Endothelial cell of umbilical vein (primary cell): ENCODE data around the gene ZNF423. TPM values are rescaled to one million over a fixed set of nuclear protein-coding genes. Genes with fewer than 3 reads are reported as not detected.

Source experiments
- BruUV-seq: library from RNA; stranded (reverse); fragments of 400-500 nt; replicated peaks from 2 replicates; lab custom pipeline; 2021; lab: Mats Ljungman, UMichigan
- CTCF ChIA-PET: fragments of 300-600, 350-600 bp; sonication (Branson Sonifier 250); formaldehyde crosslinking; loops from one replicate; lab custom pipeline; 2021; ENCODE audit warnings: antibody characterized with exemption, inconsistent platforms; lab: Charles Lee
- POLR2A ChIA-PET: fragments of 300-600, 350-600 bp; sonication (Branson Sonifier 250); formaldehyde crosslinking; loops from one replicate; lab custom pipeline; 2021; ENCODE audit warnings: antibody characterized with exemption, inconsistent platforms; lab: Charles Lee
- DNase-seq: peaks from one replicate; pipeline ENCODE4 v3.0.0-alpha.2; 2011; ENCODE audit warnings: low read depth, low spot score
- FAIRE-seq: peaks from 2 replicates; lab custom pipeline; 2011; peaks lifted over from hg19 to GRCh38; lab: Jason Lieb, UNC
- H2AFZ ChIP-seq: 2 replicates; pipeline ENCODE4 v1.6.0; 2012; ENCODE audit warnings: low read depth, low read length, control low read depth, inconsistent platforms
- H3K27ac ChIP-seq: 2 replicates; pipeline ENCODE4 v1.5.1; 2011; ENCODE audit warnings: low read depth, mild to moderate bottlenecking, control low read depth, low read length, moderate library complexity; ENCODE audit not compliant: insufficient read depth
- H3K27me3 ChIP-seq, 2 experiments: 2 replicates each; pipeline versions ENCODE4 v1.6.0 to v1.6.1; 2011; ENCODE audit warnings: low read length in 2 of 2, mixed read lengths in 1 of 2; ENCODE audit not compliant: control insufficient read depth in 2 of 2, insufficient read depth in 2 of 2
- H3K36me3 ChIP-seq, 2 experiments: 2 replicates in 1 of 2; 3 replicates in 1 of 2; pipeline ENCODE4 v1.5.1; 2011; ENCODE audit warnings: low read length in 2 of 2, mild to moderate bottlenecking in 1 of 2, moderate library complexity in 1 of 2; ENCODE audit not compliant: control insufficient read depth in 2 of 2, insufficient read depth in 2 of 2; ENCODE audit errors: extremely low read depth in 1 of 2
- H3K4me1 ChIP-seq: 3 replicates; pipeline ENCODE4 v1.5.1; 2011; ENCODE audit warnings: mild to moderate bottlenecking, low read length; ENCODE audit not compliant: control insufficient read depth, insufficient read depth; ENCODE audit errors: extremely low read depth
- H3K4me2 ChIP-seq: 2 replicates; pipeline ENCODE4 v1.6.1; 2011; ENCODE audit warnings: low read length, control low read depth, mixed read lengths; ENCODE audit not compliant: insufficient read depth
- H3K4me3 ChIP-seq, 3 experiments: fragments of 200-600 bp in 1 of 3; sonication (generic), shearing (Covaris generic) in 1 of 3; replicated peaks in 1 of 3; 2 replicates each; pipeline ENCODE4 v1.5.1; 2011 to 2016; ENCODE audit warnings: control low read depth in 3 of 3, low read length in 3 of 3, mild to moderate bottlenecking in 2 of 3, inconsistent platforms in 1 of 3, low read depth in 1 of 3, moderate library complexity in 1 of 3; ENCODE audit not compliant: insufficient read depth in 1 of 3
- H3K79me2 ChIP-seq: 2 replicates; pipeline ENCODE4 v1.6.0; 2012; ENCODE audit warnings: low read length, inconsistent platforms; ENCODE audit not compliant: control insufficient read depth, insufficient read depth
- H3K9ac ChIP-seq: replicated peaks from 2 replicates; pipeline ENCODE3; 2011; ENCODE audit warnings: low read length, control low read depth; ENCODE audit not compliant: insufficient read depth; ENCODE audit errors: extremely low read depth
- H3K9me1 ChIP-seq: replicated peaks from 3 replicates; pipeline ENCODE4 v1.6.0; 2011; ENCODE audit warnings: mild to moderate bottlenecking, low read length; ENCODE audit not compliant: control insufficient read depth, insufficient read depth; ENCODE audit errors: extremely low read depth
- H3K9me3 ChIP-seq: replicated peaks from 2 replicates; pipeline ENCODE4 v1.5.1; 2012; ENCODE audit warnings: low read length, inconsistent platforms; ENCODE audit not compliant: control insufficient read depth, insufficient read depth
- H4K20me1 ChIP-seq: replicated peaks from 2 replicates; pipeline ENCODE3; 2011; ENCODE audit warnings: mild to moderate bottlenecking, low read length; ENCODE audit not compliant: control insufficient read depth, insufficient read depth; ENCODE audit errors: extremely low read depth
- CTCF ChIP-seq, 2 donors: IDR thresholded peaks; 1 replicate in 1 of 2; 2 replicates in 1 of 2; pipeline ENCODE4 v1.5.1; 2011; ENCODE audit warnings: low read length in 2 of 2, mild to moderate bottlenecking in 2 of 2, moderate library complexity in 2 of 2, control low read depth in 1 of 2, inconsistent platforms in 1 of 2, low read depth in 1 of 2; ENCODE audit not compliant: insufficient read depth in 1 of 2; ENCODE audit errors: extremely low read depth in 1 of 2
- EZH2 ChIP-seq: IDR thresholded peaks from 2 replicates; pipeline ENCODE4 v1.6.1; 2012; ENCODE audit warnings: borderline replicate concordance, low read depth, mild to moderate bottlenecking, moderate library complexity, low read length, inconsistent platforms; ENCODE audit not compliant: severe bottlenecking
- FOS ChIP-seq: IDR thresholded peaks from 2 replicates; pipeline ENCODE4 v1.6.1; 2011; ENCODE audit warnings: mild to moderate bottlenecking, low read length, moderate library complexity, borderline replicate concordance; ENCODE audit not compliant: insufficient read depth
- GATA2 ChIP-seq: IDR thresholded peaks from 2 replicates; pipeline ENCODE4 v1.7.0; 2011; ENCODE audit warnings: low read depth, mild to moderate bottlenecking, moderate library complexity, mixed read lengths, low read length; ENCODE audit not compliant: insufficient read length, insufficient read depth
- JUN ChIP-seq: IDR thresholded peaks from 2 replicates; pipeline ENCODE4 v1.6.1; 2011; ENCODE audit warnings: borderline replicate concordance, low read depth; ENCODE audit not compliant: insufficient read length, insufficient read depth
- MAX ChIP-seq: IDR thresholded peaks from 2 replicates; pipeline ENCODE4 v1.6.1; 2011; ENCODE audit not compliant: insufficient read depth, insufficient read length
- MYC ChIP-seq: IDR thresholded peaks from one replicate; pipeline ENCODE4 v1.6.1; 2011; ENCODE audit warnings: mild to moderate bottlenecking, low read depth, low read length
- POLR2A ChIP-seq: IDR thresholded peaks from 2 replicates; pipeline ENCODE4 v1.6.1; 2012; ENCODE audit warnings: low read depth, mild to moderate bottlenecking, control low read depth, low read length
- POLR2AphosphoS5 ChIP-seq: IDR thresholded peaks from 2 replicates; pipeline ENCODE4 v1.6.1; 2012; ENCODE audit warnings: low read depth, mild to moderate bottlenecking, control low read depth, low read length, moderate library complexity; ENCODE audit not compliant: insufficient read depth
- dilution Hi-C: fragments of 300-500 bp; cut with MboI; formaldehyde crosslinking; loops from one replicate; pipeline ENCODE4 v1.15.0; 2019; ENCODE audit warnings: low sequenced_read_pairs; ENCODE audit not compliant: extremely low pct_ligation_motif_present
- intact Hi-C: fragments of 100-400 bp; cut with micrococcal nuclease; formaldehyde crosslinking; loops from one replicate; pipeline ENCODE4 v1.10.0; 2022
- polyA plus RNA-seq, 4 experiments: library from polyadenylated mRNA; depleted of rRNA in 3 of 4; stranded (reverse) in 3 of 4; unstranded in 1 of 4; fragments of >200 nt; gene quantifications; 2 replicates each; pipeline versions ENCODE4 v1.2.1 to v1.2.3, GENCODE V29; 2011 to 2012; ENCODE audit warnings: missing spikeins in 1 of 4
- total RNA-seq: library from RNA; stranded (reverse); gene quantifications from 2 replicates; pipeline ENCODE4 v1.2.3, GENCODE V29; 2021

ZNF423 gene
- total and polyA plus RNA-seq, 2 donors (not counting 3 experiments of a cell fraction or from before 2014, with no cell fraction given), result 2.2 to 8.1 TPM

- peaks cover 25% of the 10 kb centered on the region for H3K4me1 ChIP-seq
- intact Hi-C loops (no loop called here), dilution Hi-C loops (no loop called here)
- no peaks in the 10 kb centered on the region for H3K36me3 ChIP-seq
- H3K27me3 ChIP-seq, result no peaks in the 10 kb centered on the region
- no peak for FAIRE-seq
- H4K20me1 ChIP-seq, result no peaks in the 10 kb centered on the region
- BruUV-seq, result no TSS peak
- H3K9me3 ChIP-seq, result no peaks in the 10 kb centered on the region
- no peak overlapping the region for H2AFZ ChIP-seq
- no peaks in the 10 kb centered on the region for H3K9me1 ChIP-seq
- H3K27ac ChIP-seq, result no peak overlapping the region
- ChIA-PET POLR2A (no interaction called here), CTCF (interaction anchor here (0.9 to 1.0 kb wide), 2 partner anchors 10 to 216 kb away, joined by 3 read pairs; no protein-coding TSS in a partner anchor)
- no peak for DNase-seq
- no peak for TF ChIP-seq MYC
- no peak for TF ChIP-seq EZH2
- TF ChIP-seq POLR2A, result no peak
- no peak for TF ChIP-seq CTCF (IDR thresholded peaks at IDR 0.05; ENCODE audit: extremely low read depth in 1 of 2, insufficient read depth in 1 of 2, low read depth in 1 of 2, low read length in 2 of 2)
- no peak for TF ChIP-seq FOS
- TF ChIP-seq MAX, result no peak
- no peak for TF ChIP-seq GATA2
- TF ChIP-seq JUN, result no peak
- no peak for TF ChIP-seq POLR2AphosphoS5
- H3K4me2 ChIP-seq, result no peak overlapping the region
- no peak overlapping the region for H3K9ac ChIP-seq
- H3K4me3 ChIP-seq, result no peak overlapping the region
- H3K79me2 ChIP-seq, result no peaks in the 10 kb centered on the region
These were observed 214.7 kb downstream of the ZNF423 start for GRCh38 chr16:49641250-49641649.
